Nucleus accumbens (tissue), 56 donors: ENCODE measurements around the gene ALDH9A1.
"Not testable (repeated sequence)": the region's sequence is repeated elsewhere in the genome, so short reads cannot be mapped to it uniquely, and the experiment has no call there.

ENCODE experiments used
- DNase-seq, 56 donors: peaks; one replicate each; lab custom pipeline; 2025; lab: John Stamatoyannopoulos, UW

The ALDH9A1 gene

DNA sequence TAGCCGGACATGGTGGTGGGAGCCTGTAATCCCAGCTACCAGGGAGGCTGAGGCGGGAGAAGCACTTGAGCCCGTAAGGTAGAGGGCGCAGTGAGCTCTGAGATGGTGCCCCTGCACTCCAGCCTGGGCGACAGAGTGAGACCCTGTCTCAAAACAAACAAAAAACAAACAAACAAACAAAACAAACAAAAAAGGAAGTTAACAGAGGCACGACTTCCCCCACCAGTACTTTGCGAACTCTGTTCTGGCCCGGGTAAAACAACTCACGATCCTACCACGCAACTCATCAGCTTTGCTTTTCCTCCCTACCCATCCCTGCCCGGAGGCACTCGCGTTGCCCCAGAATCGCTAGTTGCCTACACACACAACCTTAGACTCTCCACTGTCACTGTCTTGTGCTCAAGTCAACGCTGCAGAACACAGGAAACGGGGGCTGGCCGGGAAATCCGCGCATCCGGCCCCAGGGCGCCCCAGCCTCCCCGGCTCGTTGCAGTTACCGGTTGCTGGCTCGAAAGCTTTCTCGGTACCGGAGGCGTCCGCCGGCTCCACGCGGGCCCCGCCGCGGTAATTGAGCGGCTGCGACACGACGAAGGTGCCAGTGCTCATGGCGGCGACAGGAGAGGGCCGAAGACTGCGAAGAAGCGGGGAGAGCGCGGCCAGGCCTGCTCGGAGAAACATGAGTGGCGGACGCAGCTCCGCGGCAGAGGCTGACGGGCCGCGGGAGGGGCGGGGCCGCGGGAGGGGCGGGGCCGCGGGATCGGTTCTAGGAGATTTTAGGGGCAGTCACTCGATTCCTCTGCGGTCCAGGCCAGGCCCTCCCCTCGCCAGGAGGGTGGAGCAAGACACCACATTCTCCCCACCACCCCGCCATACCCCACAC lies at the start of gene ALDH9A1:
TSS of gene ALDH9A1 (minus strand) at position 682 of the 880 bp plus-strand sequence. CDS start at position 678, 4 bp downstream.
- DNase-seq = peak; percentile 19 to 92 (median 80)

- no peak for DNase-seq
These were observed 49.5 kb upstream of the ALDH9A1 start for GRCh38 chr1:165747632-165748447.

DNA sequence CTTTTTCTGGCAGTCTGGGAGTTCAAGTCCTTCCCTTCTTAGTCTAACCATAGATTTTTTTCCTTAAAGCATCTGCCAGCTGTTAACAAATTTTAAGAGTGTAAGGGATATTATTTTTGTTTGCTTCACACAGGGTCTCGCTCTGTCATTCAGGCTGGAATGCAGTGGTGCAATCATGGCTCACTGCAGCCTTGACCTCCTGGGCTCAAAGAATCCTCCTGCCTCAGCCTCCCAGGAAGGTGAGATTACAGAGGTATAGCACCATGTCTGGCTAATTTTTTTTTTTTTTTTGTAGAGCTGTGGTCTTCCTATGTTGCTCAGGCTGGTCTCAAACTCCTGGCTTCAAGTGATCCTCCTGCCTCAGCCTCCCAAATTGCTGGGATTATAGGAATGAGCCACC lies 46.6 kb upstream of the ALDH9A1 start:
- DNase-seq = not testable (repeated sequence)

DNA sequence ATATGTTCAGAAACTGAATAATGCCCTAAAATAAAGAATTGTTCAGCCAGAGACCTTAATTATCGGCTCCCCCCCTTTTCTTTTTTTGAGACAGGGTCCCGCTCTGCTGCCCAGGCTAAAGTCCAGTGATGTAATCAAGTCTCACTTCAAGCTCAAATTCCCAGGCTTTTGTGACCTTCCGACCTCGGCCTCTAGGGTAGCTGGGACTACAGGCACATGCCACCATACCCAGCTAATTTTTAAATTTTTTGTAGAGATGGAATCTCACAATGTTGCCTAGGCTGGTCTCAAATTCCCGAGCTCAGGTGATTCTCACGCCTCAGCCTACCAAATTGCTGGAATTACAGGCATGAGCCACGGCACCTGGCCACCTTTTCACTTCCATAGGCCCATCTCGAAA lies 43.8 kb upstream of the ALDH9A1 start:
- DNase-seq = no peak

- no peak for DNase-seq
These were observed 40.4 kb upstream of the ALDH9A1 start for GRCh38 chr1:165738794-165739193.

- no peak for DNase-seq
These were observed 38.8 kb upstream of the ALDH9A1 start for GRCh38 chr1:165737196-165737595.

GRCh38 chr1:165734906-165735305 lies 36.5 kb upstream of the ALDH9A1 start:
- no peak for DNase-seq

GRCh38 chr1:165726841-165727240 lies 28.5 kb upstream of the ALDH9A1 start:
- DNase-seq = no peak

DNA sequence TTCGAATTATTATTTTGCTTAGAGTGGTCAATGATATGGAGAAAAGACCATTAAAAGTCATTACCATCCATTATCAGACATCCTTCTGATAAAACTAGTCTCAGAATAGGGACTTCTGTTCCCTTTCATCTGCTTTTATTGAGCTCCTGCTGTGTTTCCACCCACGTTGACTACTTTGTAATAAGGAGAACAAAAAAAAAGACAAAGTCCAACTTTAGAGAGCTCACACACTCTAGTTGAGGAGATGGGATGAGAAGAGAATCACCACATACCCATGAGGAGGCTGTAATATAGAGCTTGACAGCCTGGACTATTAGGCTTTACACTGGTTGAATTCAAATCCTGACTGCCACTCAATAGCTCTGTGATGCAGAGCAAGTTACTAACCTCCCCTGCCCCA lies 27.8 kb upstream of the ALDH9A1 start:
- no peak for DNase-seq

- peak in 22 of 56 donors; percentile 0 to 71 (median 14) for DNase-seq
These were observed 19.7 kb upstream of the ALDH9A1 start for GRCh38 chr1:165717918-165718515.

- DNase-seq = not testable (repeated sequence)
These were observed 18.1 kb upstream of the ALDH9A1 start for GRCh38 chr1:165716265-165717051.

- no peak for DNase-seq
These were observed 14.4 kb upstream of the ALDH9A1 start for GRCh38 chr1:165712764-165713163.

- DNase-seq = no peak
These were observed 9.8 kb upstream of the ALDH9A1 start for GRCh38 chr1:165707984-165708706.

DNA sequence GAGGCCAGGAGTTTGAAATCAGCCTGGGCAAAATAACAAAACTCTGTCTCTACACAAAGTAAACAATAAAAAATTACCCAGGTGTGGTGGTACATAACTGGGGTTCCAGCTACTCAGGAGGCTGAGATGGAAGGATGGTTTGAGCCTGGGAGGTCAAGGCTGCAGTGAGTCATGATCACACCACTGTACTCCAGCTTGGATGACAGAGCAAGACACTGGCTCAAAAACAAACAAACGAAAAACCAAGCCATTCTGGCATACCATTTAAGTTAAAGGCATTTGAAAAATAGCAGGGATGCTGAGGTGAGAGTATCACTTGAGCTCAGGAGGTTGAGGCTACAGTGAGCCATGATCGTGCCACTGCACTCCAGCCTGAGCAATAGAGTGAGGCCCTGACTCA lies 5.3 kb upstream of the ALDH9A1 start:
- no peak for DNase-seq

- not testable (repeated sequence) for DNase-seq
These were observed 3.6 kb upstream of the ALDH9A1 start for GRCh38 chr1:165701922-165702321.

DNA sequence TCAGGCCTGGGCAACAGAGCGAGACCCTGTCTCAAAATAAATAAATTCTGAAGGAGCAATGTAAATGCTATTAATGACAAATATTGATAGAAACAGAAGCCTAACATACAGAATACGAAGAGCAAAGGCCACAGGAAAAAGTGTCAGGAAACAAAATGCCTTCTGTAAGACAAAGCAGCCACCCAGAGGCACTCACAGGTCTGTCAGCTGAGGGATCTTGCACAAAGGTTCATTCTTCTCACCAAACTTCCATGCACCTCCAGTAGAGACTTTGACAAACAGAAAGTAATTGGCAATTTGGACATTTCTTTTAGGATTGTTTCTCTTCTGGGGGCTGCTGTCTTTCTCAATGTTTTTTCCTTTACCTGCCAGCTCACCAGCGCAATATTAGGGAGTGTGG lies 1.2 kb upstream of the ALDH9A1 start:
- DNase-seq = no peak

GRCh38 chr1:165698761-165699052 lies 345 bp upstream of the ALDH9A1 start:
- no peak for DNase-seq

DNA sequence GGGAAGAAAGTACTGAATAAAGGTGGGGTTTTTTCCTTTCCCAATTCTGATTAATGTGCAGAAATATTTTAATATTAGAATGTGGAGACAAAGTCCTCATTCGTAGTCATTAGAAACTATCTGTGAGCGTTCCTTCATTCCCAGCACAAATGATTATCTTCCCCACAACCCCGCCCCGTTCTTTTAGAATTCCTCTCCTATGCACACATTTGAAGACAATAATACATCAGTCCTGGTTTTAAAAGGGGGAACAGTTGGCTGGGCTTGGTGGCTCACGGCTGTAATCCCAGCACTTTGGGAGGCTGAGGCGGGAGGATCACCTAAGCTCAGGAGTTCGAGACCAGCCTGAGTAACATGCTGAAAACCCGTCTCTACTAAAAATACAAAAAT lies 876 bp downstream of the ALDH9A1 start:
- DNase-seq = no peak

GRCh38 chr1:165696625-165697100 lies 1.7 kb downstream of the ALDH9A1 start:
- DNase-seq = peak in 2 of 56 donors; percentile 0 to 20

- no peak for DNase-seq
These were observed 3.3 kb downstream of the ALDH9A1 start for GRCh38 chr1:165695031-165695430.
